Measurements from ENCODE around the gene PPM1E.

DNA sequence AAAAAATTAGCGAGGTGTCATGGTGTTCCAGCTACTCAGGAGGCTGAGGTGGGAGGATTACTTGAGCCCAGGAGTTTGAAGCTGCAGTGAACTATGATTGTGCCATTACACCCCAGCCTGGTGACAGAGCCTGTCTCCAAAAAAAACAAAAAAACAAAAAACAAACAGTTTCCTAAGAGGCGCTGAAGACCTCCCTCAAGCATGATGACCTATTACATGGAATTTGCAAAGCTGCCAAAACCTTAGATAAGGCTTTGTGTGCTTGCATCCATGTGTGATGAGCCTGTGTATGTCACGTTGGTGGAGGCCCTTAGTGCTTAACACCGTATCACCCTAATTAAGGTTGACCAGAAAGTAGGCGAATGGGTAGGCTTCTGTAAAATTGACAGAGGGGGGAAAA is 143.5 kb downstream of the PPM1E start:
- TF ChIP-seq, protein P1, sequence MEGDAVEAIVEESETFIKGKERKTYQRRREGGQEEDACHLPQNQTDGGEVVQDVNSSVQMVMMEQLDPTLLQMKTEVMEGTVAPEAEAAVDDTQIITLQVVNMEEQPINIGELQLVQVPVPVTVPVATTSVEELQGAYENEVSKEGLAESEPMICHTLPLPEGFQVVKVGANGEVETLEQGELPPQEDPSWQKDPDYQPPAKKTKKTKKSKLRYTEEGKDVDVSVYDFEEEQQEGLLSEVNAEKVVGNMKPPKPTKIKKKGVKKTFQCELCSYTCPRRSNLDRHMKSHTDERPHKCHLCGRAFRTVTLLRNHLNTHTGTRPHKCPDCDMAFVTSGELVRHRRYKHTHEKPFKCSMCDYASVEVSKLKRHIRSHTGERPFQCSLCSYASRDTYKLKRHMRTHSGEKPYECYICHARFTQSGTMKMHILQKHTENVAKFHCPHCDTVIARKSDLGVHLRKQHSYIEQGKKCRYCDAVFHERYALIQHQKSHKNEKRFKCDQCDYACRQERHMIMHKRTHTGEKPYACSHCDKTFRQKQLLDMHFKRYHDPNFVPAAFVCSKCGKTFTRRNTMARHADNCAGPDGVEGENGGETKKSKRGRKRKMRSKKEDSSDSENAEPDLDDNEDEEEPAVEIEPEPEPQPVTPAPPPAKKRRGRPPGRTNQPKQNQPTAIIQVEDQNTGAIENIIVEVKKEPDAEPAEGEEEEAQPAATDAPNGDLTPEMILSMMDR (IDR thresholded peaks at IDR 0.05; ENCODE audit: low read depth, low read length): no peak
- no peak for TF ChIP-seq POLR2A (IDR thresholded peaks at IDR 0.05; ENCODE audit: extremely low read depth, insufficient read length)
